ENCODE measurements around the gene DOCK7. TPM values are rescaled to one million over a fixed set of nuclear protein-coding genes. Genes with fewer than 3 reads are reported as not detected.

The DOCK7 gene
- total and polyA plus RNA-seq, 2 of the 13 experiments (the other 11 are each of a cell fraction or from before 2014, with no cell fraction given): 45.7 to 67.2 TPM

- TF ChIP-seq ZNF556 (CRISPR knock-in tag; IDR thresholded peaks at IDR 0.05; ENCODE audit: borderline replicate concordance) (peak; percentile 88; the same call in 1 of the 2 replicates), RELA (CRISPR knock-in tag; IDR thresholded peaks at IDR 0.05) (no peak), ZFP36L1 (CRISPR knock-in tag; IDR thresholded peaks at IDR 0.05) (peak; percentile 89; the same call in 1 of the 2 replicates), CREBL2 (CRISPR knock-in tag; IDR thresholded peaks at IDR 0.05; ENCODE audit: borderline replicate concordance) (no peak), NFE2L2 (IDR thresholded peaks at IDR 0.05; ENCODE audit: low read length) (peak; percentile 59; the same call in 1 of the 2 replicates), IKZF1 (IDR thresholded peaks at IDR 0.05) (no peak), PBX2 (CRISPR knock-in tag; IDR thresholded peaks at IDR 0.05) (no peak), ZNF674 (CRISPR knock-in tag; IDR thresholded peaks at IDR 0.05; ENCODE audit: low read depth) (no peak), CCDC6 (CRISPR knock-in tag; IDR thresholded peaks at IDR 0.05) (peak; percentile 81; the same call in 1 of the 2 replicates), BATF2 (CRISPR knock-in tag; IDR thresholded peaks at IDR 0.05) (0 out of 2 replicates have a peak, but pooled peaks have one; percentile 47), ZNF326 (CRISPR knock-in tag; IDR thresholded peaks at IDR 0.05; ENCODE audit: borderline replicate concordance) (no peak), JUN (CRISPR knock-in tag; IDR thresholded peaks at IDR 0.05) (peak; percentile 92), ZNF784 (CRISPR knock-in tag; IDR thresholded peaks at IDR 0.05; ENCODE audit: borderline replicate concordance) (peak; percentile 29; the same call in 1 of the 2 replicates), IRX3 (CRISPR knock-in tag; IDR thresholded peaks at IDR 0.05; ENCODE audit: borderline replicate concordance, low read depth) (peak; percentile 67; the same call in 1 of the 2 replicates), ZNF17 (CRISPR knock-in tag; IDR thresholded peaks at IDR 0.05) (no peak), POGK (CRISPR knock-in tag; conservative IDR thresholded peaks at IDR 0.05) (peak; percentile 78; the same call in 1 of the 2 replicates), GABPA (IDR thresholded peaks at IDR 0.05; ENCODE audit: low read depth, low read length) (no peak), GABPA (CRISPR knock-in tag; IDR thresholded peaks at IDR 0.05; ENCODE audit: low read depth) (peak; percentile 44; the same call in 1 of the 2 replicates), AHR (CRISPR knock-in tag; IDR thresholded peaks at IDR 0.05) (peak; percentile 64; the same call in 1 of the 2 replicates)
- TF ChIP-seq, protein P1, sequence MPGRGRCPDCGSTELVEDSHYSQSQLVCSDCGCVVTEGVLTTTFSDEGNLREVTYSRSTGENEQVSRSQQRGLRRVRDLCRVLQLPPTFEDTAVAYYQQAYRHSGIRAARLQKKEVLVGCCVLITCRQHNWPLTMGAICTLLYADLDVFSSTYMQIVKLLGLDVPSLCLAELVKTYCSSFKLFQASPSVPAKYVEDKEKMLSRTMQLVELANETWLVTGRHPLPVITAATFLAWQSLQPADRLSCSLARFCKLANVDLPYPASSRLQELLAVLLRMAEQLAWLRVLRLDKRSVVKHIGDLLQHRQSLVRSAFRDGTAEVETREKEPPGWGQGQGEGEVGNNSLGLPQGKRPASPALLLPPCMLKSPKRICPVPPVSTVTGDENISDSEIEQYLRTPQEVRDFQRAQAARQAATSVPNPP (CRISPR knock-in tag; IDR thresholded peaks at IDR 0.05): peak; percentile 69; the same call in 1 of the 2 replicates
- TF ChIP-seq, protein P2, sequence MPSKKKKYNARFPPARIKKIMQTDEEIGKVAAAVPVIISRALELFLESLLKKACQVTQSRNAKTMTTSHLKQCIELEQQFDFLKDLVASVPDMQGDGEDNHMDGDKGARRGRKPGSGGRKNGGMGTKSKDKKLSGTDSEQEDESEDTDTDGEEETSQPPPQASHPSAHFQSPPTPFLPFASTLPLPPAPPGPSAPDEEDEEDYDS (CRISPR knock-in tag; IDR thresholded peaks at IDR 0.05): peak; percentile 73
- TF ChIP-seq, protein P3, sequence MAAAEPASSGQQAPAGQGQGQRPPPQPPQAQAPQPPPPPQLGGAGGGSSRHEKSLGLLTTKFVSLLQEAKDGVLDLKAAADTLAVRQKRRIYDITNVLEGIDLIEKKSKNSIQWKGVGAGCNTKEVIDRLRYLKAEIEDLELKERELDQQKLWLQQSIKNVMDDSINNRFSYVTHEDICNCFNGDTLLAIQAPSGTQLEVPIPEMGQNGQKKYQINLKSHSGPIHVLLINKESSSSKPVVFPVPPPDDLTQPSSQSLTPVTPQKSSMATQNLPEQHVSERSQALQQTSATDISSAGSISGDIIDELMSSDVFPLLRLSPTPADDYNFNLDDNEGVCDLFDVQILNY (CRISPR knock-in tag; conservative IDR thresholded peaks at IDR 0.05): no peak
- TF ChIP-seq, protein P4, sequence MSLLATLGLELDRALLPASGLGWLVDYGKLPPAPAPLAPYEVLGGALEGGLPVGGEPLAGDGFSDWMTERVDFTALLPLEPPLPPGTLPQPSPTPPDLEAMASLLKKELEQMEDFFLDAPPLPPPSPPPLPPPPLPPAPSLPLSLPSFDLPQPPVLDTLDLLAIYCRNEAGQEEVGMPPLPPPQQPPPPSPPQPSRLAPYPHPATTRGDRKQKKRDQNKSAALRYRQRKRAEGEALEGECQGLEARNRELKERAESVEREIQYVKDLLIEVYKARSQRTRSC (CRISPR knock-in tag; IDR thresholded peaks at IDR 0.05; ENCODE audit: low read depth): no peak
These were observed 66.3 kb downstream of the DOCK7 start (continued) for GRCh38 chr1:62621907-62622306.

Data from HepG2 (cell line).